Spleen (tissue), 11 donors: ENCODE results near the gene SUV39H1. TPM values are rescaled to one million over a fixed set of nuclear protein-coding genes. Genes with fewer than 3 reads are reported as not detected.

Experiments used
- DNase-seq: peaks from one replicate; pipeline ENCODE4 v3.0.0-alpha.2; 2020
- H3K27ac ChIP-seq, 8 donors: fragments of 200-600 bp; sonication (generic) in 7 of 8; 1 replicate in 4 of 8; 2 replicates in 4 of 8; pipeline versions ENCODE4 v1.5.0 to v1.8.0; 2016 to 2021; ENCODE audit warnings: inconsistent platforms in 4 of 8, mild to moderate bottlenecking in 4 of 8, moderate library complexity in 1 of 8
- H3K27me3 ChIP-seq, 7 donors: fragments of 200-600 bp; sonication (generic) in 6 of 7; replicated peaks in 1 of 7; 1 replicate in 4 of 7; 2 replicates in 3 of 7; pipeline versions ENCODE4 v1.5.0 to v1.8.0; 2016 to 2021; ENCODE audit warnings: inconsistent platforms in 3 of 7, mild to moderate bottlenecking in 1 of 7
- H3K36me3 ChIP-seq, 6 donors: fragments of 200-600 bp; sonication (generic) in 5 of 6; 1 replicate in 4 of 6; 2 replicates in 2 of 6; pipeline versions ENCODE4 v1.5.0 to v1.8.0; 2016 to 2021; ENCODE audit warnings: inconsistent platforms in 2 of 6
- H3K4me1 ChIP-seq, 6 donors: fragments of 200-600 bp; sonication (generic) in 5 of 6; 1 replicate in 3 of 6; 2 replicates in 3 of 6; pipeline versions ENCODE4 v1.5.0 to v1.8.0; 2016 to 2021; ENCODE audit warnings: inconsistent platforms in 3 of 6
- H3K4me3 ChIP-seq, 8 donors: fragments of 200-600 bp; sonication (generic) in 7 of 8; 1 replicate in 4 of 8; 2 replicates in 4 of 8; pipeline versions ENCODE4 v1.5.0 to v1.8.0; 2016 to 2021; ENCODE audit warnings: inconsistent platforms in 4 of 8, mild to moderate bottlenecking in 4 of 8, moderate library complexity in 2 of 8
- H3K9me3 ChIP-seq, 8 donors: fragments of 200-600 bp; sonication (generic) in 7 of 8; 1 replicate in 4 of 8; 2 replicates in 4 of 8; pipeline versions ENCODE4 v1.5.0 to v1.8.0; 2016 to 2021; ENCODE audit warnings: inconsistent platforms in 4 of 8
- POLR2A ChIP-seq, 3 donors: fragments of 450-650 bp; IDR thresholded peaks; one replicate each; pipeline ENCODE4 v1.5.1; 2017; ENCODE audit warnings: antibody characterized with exemption in 3 of 3, mild to moderate bottlenecking in 1 of 3
- POLR2AphosphoS5 ChIP-seq, 3 donors: sonication (generic); formaldehyde crosslinking; IDR thresholded peaks; one replicate each; pipeline ENCODE4 v1.5.1; 2017; ENCODE audit warnings: antibody characterized with exemption in 3 of 3
- WGBS, 5 donors: extraction: QIAGEN DNeasy Blood & Tissue Kit in 3 of 5; methylation state at CpG; one replicate each; pipeline versions ENCODE4 v1.1.5 to v1.1.7; 2013 to 2018; 5-methylcytosine and 5-hydroxymethylcytosine counted together
- intact Hi-C: fragments of 100-400 bp; cut with DNase I; formaldehyde crosslinking; loops from one replicate; pipeline ENCODE4 v1.15.0; 2023; ENCODE audit warnings: low total_unique reads
- polyA plus RNA-seq, 3 donors: library from polyadenylated mRNA; stranded (reverse); fragments of 200-250 nt; gene quantifications; one replicate each; pipeline ENCODE4 v1.2.1, GENCODE V29; 2013
- total RNA-seq, 7 donors: library from RNA; depleted of rRNA in 3 of 7; stranded (reverse); fragments of >200 nt in 3 of 7; fragmentation: NEBNext Ultra II Directional in 4 of 7; extraction: Animal tissue kit (Norgen Biotek cat#: 25700) in 4 of 7; gene quantifications; one replicate each; pipeline versions ENCODE4 v1.1.0 to v1.2.1, GENCODE V29; 2016 to 2021
- TF ChIP-seq, protein P1 (sequence below), 11 experiments: fragments of 200-600 bp in 7 of 11; fragments of 450-650 bp in 4 of 11; sonication (generic) in 4 of 11; IDR thresholded peaks in 8 of 11; conservative IDR thresholded peaks in 3 of 11; 1 replicate in 7 of 11; 2 replicates in 4 of 11; pipeline versions ENCODE4 v1.4.0 to v1.8.0; 2016 to 2021; ENCODE audit warnings: antibody characterized with exemption in 11 of 11, inconsistent platforms in 4 of 11, mild to moderate bottlenecking in 1 of 11
- donor health status: healthy with polysubstance abuse.
- donor health status: DM: no; HTN: no; CAD: no; lungs with moderate emphysema.
- donor health status: DM: no; HTN: no; CAD: no.
- donor health status: Bipolar disorder and iron deficiency.
- donor health status: healthy.
- donor health status: DM: no; HTN: no; CAD: no.
- donor health status: DM: yes; HTN: yes; CAD: no.

Gene SUV39H1
- total and polyA plus RNA-seq, 10 donors, result 4.0 to 9.2 (median 6.9) TPM

DNA sequence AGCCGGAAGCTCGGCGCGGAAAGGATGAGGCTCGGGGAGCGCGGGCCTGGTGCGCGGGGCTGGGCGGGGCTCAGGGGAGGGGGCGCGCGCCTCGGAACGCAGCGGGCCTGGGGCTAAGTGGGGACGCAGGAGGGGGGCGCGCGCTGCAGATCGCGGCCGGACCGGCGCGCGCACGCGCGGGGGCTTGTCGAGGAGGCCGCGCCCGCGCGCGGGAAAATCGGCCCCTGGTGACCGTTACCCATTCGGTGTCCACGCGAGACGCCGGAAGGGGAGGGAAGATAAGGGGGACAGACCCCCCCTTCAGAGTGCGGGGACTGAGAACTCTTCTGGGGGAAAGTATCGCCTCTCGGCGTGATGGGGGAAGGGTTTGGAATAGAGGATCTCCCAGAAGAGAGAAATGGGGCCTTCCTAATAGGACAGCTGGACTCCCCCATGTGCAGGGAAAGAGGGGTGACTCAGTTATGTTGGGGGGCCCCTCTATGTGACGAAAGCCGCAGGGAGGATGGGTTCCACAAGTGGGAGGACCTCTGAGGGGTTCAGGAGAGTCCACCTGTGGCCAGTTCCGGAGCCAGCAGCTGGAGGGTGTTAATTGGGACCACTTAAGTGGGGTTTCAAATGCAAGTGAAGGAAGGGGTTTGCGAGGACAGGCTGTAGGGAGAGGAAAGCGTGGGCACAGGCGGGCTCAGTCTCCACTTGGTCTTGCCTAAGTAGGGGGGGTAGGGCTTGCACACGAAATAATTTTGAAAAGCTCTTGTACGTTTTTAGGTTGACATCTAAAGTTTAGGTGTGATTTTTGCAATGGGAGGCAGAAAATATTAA is 584 bp downstream of the SUV39H1 start:
- Histone ChIP-seq H3K27ac (peak overlapping the region in 6 of 8 donors; percentile 86 to 94 (median 92)), H3K9me3 (no peaks in the 10 kb centered on the region), H3K4me1 (peaks cover 0 to 30% (median 10%) of the 10 kb centered on the region in 6 donors), H3K36me3 (peaks cover 0 to 35% (median 12%) of the 10 kb centered on the region in 6 donors), H3K4me3 (peak overlapping the region; percentile 39 to 85 (median 66)), H3K27me3 (no peaks in the 10 kb centered on the region)
- intact Hi-C loops, result no loop called here
- WGBS, 5 donors, result 1 to 53% (median 1%) methylated on average over 37 to 56 of the region's 56 CpGs
- TF ChIP-seq POLR2A (IDR thresholded peaks at IDR 0.05), result no peak
- TF ChIP-seq, protein P1, sequence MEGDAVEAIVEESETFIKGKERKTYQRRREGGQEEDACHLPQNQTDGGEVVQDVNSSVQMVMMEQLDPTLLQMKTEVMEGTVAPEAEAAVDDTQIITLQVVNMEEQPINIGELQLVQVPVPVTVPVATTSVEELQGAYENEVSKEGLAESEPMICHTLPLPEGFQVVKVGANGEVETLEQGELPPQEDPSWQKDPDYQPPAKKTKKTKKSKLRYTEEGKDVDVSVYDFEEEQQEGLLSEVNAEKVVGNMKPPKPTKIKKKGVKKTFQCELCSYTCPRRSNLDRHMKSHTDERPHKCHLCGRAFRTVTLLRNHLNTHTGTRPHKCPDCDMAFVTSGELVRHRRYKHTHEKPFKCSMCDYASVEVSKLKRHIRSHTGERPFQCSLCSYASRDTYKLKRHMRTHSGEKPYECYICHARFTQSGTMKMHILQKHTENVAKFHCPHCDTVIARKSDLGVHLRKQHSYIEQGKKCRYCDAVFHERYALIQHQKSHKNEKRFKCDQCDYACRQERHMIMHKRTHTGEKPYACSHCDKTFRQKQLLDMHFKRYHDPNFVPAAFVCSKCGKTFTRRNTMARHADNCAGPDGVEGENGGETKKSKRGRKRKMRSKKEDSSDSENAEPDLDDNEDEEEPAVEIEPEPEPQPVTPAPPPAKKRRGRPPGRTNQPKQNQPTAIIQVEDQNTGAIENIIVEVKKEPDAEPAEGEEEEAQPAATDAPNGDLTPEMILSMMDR (IDR thresholded peaks at IDR 0.05 in 8 of 11, conservative IDR thresholded peaks at IDR 0.05 in 3 of 11), result no peak
- no peak for TF ChIP-seq POLR2AphosphoS5 (IDR thresholded peaks at IDR 0.05)
- DNase-seq, result peak; percentile 87

DNA sequence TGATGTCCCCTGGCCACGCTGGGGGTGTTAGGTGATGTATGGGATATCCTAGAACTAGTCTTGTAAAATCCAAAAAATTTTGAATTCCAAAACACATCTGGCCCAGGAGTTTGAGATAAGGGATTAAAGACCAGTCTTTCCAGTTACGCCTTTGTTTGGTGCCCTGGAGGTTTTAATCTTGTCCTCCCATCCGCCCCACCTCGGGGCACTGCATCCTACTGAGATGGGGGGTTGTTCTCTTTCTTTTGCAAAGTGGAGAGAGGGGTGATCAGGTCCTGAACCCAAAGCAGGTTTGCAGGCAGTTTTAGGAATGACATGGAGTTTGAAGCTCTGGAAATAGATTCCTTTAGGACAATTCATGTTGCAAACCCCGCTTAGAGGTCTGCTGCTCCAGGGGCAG is 1.8 kb downstream of the SUV39H1 start:
- intact Hi-C loops, result no loop called here
- 85 to 98% (median 96%) methylated on average over 4 to 5 of the region's 5 CpGs for WGBS, 5 donors
- DNase-seq, result peak; percentile 21
- H3K27ac ChIP-seq, result no peak overlapping the region
- H3K4me1 ChIP-seq, result peaks cover 0 to 37% (median 11%) of the 10 kb centered on the region in 6 donors
- TF ChIP-seq, protein P1 (IDR thresholded peaks at IDR 0.05 in 8 of 11, conservative IDR thresholded peaks at IDR 0.05 in 3 of 11), result no peak
- no peak for TF ChIP-seq POLR2AphosphoS5 (IDR thresholded peaks at IDR 0.05)
- TF ChIP-seq POLR2A (IDR thresholded peaks at IDR 0.05), result no peak
- H3K9me3 ChIP-seq, result no peaks in the 10 kb centered on the region
- peaks cover 0 to 46% (median 14%) of the 10 kb centered on the region in 6 donors for H3K36me3 ChIP-seq
- no peaks in the 10 kb centered on the region for H3K27me3 ChIP-seq
- no peak overlapping the region for H3K4me3 ChIP-seq

DNA sequence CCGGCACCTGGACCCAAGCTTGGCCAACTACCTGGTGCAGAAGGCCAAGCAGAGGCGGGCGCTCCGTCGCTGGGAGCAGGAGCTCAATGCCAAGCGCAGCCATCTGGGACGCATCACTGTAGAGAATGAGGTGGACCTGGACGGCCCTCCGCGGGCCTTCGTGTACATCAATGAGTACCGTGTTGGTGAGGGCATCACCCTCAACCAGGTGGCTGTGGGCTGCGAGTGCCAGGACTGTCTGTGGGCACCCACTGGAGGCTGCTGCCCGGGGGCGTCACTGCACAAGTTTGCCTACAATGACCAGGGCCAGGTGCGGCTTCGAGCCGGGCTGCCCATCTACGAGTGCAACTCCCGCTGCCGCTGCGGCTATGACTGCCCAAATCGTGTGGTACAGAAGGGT is 3.7 kb downstream of the SUV39H1 start:
- H3K27ac ChIP-seq, result no peak overlapping the region
- H3K9me3 ChIP-seq, result no peaks in the 10 kb centered on the region
- H3K36me3 ChIP-seq, result peaks cover 0 to 62% (median 14%) of the 10 kb centered on the region in 6 donors
- peak; percentile 72 for DNase-seq
- no peaks in the 10 kb centered on the region for H3K27me3 ChIP-seq
- TF ChIP-seq POLR2AphosphoS5 (IDR thresholded peaks at IDR 0.05), result no peak
- TF ChIP-seq, protein P1 (IDR thresholded peaks at IDR 0.05 in 8 of 11, conservative IDR thresholded peaks at IDR 0.05 in 3 of 11), result no peak
- no peak for TF ChIP-seq POLR2A (IDR thresholded peaks at IDR 0.05)
- 91 to 96% (median 96%) methylated on average over 17 to 23 of the region's 23 CpGs for WGBS, 5 donors
- intact Hi-C loops, result no loop called here
- peaks cover 0 to 35% (median 11%) of the 10 kb centered on the region in 6 donors for H3K4me1 ChIP-seq
- no peak overlapping the region for H3K4me3 ChIP-seq

DNA sequence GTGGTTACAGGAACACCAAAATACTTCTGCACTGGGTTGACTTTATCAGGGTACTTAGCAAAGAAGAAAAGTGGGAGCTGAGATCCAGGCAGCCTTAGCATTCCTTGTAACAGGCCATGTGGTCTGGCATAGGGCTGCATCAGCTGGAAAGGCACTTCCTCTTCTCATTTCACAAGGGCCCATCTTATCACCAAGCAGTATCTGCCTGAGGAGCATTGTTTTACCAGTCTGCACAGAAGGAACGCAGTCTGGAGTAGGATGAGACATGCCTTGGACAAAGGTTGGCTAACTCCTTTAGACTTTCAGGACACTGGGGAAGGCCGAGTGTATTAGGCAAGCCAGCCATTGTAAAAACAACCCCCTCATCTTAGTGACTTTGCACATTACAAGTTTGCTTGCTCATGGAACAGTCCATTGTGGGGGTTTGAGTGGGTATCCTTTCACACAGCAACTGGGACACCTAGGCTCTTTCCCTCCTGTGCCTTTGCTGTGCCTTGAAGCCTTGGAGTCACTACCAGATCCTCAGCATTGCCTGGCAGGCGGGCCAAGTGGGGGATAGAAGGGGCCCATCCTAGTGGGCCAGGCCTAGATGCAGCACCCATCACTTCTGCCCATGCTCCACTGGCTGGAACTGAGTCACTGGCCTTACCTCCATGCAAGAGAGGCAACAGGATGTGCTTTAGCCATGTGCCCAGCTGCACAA is 4.6 kb downstream of the SUV39H1 start:
- peak; percentile 54 for DNase-seq
- H3K27me3 ChIP-seq, result no peaks in the 10 kb centered on the region
- H3K4me3 ChIP-seq, result no peak overlapping the region
- no peak for TF ChIP-seq POLR2AphosphoS5 (IDR thresholded peaks at IDR 0.05)
- TF ChIP-seq, protein P1 (IDR thresholded peaks at IDR 0.05 in 8 of 11, conservative IDR thresholded peaks at IDR 0.05 in 3 of 11), result no peak
- no peak for TF ChIP-seq POLR2A (IDR thresholded peaks at IDR 0.05)
- peaks cover 0 to 71% (median 14%) of the 10 kb centered on the region in 6 donors for H3K36me3 ChIP-seq
- H3K27ac ChIP-seq, result peak overlapping the region in 2 of 8 donors; percentile 26 to 30
- intact Hi-C loops, result no loop called here
- 35 to 92% (median 67%) methylated on average over 2 to 3 of the region's 3 CpGs for WGBS, 5 donors
- peaks cover 0 to 28% (median 7%) of the 10 kb centered on the region in 6 donors for H3K4me1 ChIP-seq
- no peaks in the 10 kb centered on the region for H3K9me3 ChIP-seq
